GM23338 (cell line): ENCODE results near the gene GSTT4.

Experiments
- REST ChIP-seq: IDR thresholded peaks from one replicate; pipeline ENCODE4 v1.6.1; 2018; ENCODE audit warnings: antibody characterized with exemption; ENCODE audit not compliant: unreplicated experiment
- TF ChIP-seq, protein P1 (sequence below), 2 experiments: fragments of 200-600 bp in 1 of 2; sonication (generic) in 1 of 2; conservative IDR thresholded peaks; 2 replicates each; pipeline versions ENCODE4 v1.5.1 to v1.6.1; 2016 to 2017; ENCODE audit warnings: antibody characterized with exemption in 2 of 2, low read depth in 2 of 2, mild to moderate bottlenecking in 2 of 2, moderate library complexity in 1 of 2

- TF ChIP-seq, protein P1, sequence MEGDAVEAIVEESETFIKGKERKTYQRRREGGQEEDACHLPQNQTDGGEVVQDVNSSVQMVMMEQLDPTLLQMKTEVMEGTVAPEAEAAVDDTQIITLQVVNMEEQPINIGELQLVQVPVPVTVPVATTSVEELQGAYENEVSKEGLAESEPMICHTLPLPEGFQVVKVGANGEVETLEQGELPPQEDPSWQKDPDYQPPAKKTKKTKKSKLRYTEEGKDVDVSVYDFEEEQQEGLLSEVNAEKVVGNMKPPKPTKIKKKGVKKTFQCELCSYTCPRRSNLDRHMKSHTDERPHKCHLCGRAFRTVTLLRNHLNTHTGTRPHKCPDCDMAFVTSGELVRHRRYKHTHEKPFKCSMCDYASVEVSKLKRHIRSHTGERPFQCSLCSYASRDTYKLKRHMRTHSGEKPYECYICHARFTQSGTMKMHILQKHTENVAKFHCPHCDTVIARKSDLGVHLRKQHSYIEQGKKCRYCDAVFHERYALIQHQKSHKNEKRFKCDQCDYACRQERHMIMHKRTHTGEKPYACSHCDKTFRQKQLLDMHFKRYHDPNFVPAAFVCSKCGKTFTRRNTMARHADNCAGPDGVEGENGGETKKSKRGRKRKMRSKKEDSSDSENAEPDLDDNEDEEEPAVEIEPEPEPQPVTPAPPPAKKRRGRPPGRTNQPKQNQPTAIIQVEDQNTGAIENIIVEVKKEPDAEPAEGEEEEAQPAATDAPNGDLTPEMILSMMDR (conservative IDR thresholded peaks at IDR 0.05; ENCODE audit: low read depth in 2 of 2): no peak
- no peak for TF ChIP-seq REST
Observed at GRCh38 chr22:23970201-23970641, 35.0 kb downstream of the GSTT4 start.
